ENCODE results near the gene ARHGEF12. TPM values are rescaled to one million over a fixed set of nuclear protein-coding genes. Genes with fewer than 3 reads are reported as not detected.

ARHGEF12 gene
- total RNA-seq, 2 experiments from 2014 or later: 9.6 to 10.2 TPM

DNA sequence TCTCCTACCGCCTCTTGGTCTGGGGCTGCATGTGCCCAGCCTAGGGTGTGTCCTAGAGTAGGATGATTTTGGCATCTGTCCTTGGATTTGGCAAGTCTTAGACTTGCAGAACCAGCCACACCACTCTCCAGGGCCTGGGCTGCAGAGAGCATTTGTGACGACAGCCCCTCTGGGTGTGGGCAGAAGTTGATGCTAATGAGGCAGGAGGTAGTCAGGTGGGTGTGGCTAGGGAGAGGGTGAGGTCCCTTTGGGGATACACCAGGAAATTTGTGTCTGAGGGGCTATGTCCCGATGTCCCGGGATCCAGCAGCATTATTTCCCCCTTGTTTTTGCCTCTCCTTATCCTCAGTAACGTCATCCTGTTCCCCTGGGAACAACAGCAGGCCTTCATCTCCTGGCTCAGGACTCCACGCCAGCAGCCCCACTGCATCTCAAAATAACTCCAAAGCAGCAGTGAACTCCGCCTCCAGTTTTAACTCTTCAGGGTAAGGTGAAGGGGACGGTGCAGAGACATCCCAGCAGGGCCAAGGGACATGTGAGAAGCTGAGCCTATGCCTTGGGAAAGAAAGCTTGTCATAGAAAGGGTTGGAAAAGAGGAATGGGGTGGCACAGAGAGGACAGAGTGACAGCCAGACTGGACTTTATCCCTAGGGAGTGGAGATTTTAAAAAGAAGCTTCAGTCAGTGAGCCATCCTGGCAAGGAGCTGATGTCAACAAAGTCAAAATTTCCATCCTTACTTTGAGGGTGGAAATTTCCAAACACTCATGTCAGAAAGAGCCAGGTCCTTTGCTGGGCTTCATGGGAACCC lies 19.1 kb upstream of the ARHGEF12 start:
- Mint-ChIP-seq H3K36me3 (ENCODE audit: low read depth) (no peaks in the 10 kb centered on the region), H3K4me1 (ENCODE audit: low read depth) (no peaks in the 10 kb centered on the region), H3K9me3 (no peaks in the 10 kb centered on the region), H3K27me3 (peaks cover 25% of the 10 kb centered on the region), H3K4me3 (no peak overlapping the region), H3K27ac (no peak overlapping the region)
- TF ChIP-seq, protein P1, sequence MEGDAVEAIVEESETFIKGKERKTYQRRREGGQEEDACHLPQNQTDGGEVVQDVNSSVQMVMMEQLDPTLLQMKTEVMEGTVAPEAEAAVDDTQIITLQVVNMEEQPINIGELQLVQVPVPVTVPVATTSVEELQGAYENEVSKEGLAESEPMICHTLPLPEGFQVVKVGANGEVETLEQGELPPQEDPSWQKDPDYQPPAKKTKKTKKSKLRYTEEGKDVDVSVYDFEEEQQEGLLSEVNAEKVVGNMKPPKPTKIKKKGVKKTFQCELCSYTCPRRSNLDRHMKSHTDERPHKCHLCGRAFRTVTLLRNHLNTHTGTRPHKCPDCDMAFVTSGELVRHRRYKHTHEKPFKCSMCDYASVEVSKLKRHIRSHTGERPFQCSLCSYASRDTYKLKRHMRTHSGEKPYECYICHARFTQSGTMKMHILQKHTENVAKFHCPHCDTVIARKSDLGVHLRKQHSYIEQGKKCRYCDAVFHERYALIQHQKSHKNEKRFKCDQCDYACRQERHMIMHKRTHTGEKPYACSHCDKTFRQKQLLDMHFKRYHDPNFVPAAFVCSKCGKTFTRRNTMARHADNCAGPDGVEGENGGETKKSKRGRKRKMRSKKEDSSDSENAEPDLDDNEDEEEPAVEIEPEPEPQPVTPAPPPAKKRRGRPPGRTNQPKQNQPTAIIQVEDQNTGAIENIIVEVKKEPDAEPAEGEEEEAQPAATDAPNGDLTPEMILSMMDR (IDR thresholded peaks at IDR 0.05): no peak
- no peak for DNase-seq
- POLR2A ChIA-PET: no interaction called here
- intact Hi-C loops (cut with micrococcal nuclease): no loop called here
- CTCF ChIA-PET: interaction anchor here (1.2 to 2.8 kb wide), 3 partner anchors 14 to 83 kb away, joined by 4 to 13 read pairs (median 6); no protein-coding TSS in a partner anchor
- no peak for ATAC-seq

DNA sequence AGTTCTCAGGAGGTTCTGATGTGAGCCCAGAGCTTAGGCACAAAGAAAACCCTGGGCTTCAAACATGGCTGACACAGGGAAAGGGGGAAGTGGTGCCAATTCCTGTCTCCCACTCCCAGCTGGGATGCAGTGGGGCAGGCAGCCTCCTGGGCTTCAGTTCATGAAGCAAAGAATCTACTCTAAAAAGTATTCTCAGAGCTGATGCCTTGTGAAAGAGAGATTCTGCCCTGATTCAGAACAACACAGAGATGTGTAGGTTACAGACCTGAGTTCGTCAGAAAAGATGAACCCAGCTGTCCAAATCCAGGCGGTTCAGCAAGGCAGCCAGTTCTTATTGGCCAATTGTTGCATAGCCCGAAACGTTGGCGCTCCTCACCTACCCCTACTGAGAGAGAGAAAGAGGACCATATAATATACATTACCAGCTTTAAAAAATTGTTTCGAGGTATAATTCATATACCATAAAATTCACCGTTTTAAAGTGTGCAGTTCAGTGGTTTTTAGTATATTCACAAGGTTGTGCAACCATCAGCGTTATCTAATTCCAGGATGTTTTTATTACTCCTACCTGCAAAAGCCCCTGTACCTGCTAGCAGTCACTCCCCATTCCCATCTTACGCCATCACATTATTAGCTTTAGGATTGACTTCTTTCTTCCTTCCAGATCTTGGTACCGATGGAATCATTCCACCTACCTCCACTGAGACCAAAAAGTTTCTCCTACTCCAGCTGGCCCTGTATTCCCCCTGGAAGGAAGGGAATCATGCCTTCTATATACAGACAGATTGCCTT lies 18.3 kb upstream of the ARHGEF12 start:
- no peak overlapping the region for H3K4me3 Mint-ChIP-seq
- ATAC-seq (no peak), DNase-seq (no peak)
- H3K36me3 Mint-ChIP-seq (ENCODE audit: low read depth): no peaks in the 10 kb centered on the region
- TF ChIP-seq, protein P1 (IDR thresholded peaks at IDR 0.05): no peak
- H3K9me3 Mint-ChIP-seq: no peaks in the 10 kb centered on the region
- H3K4me1 Mint-ChIP-seq (ENCODE audit: low read depth): no peaks in the 10 kb centered on the region
- intact Hi-C loops (cut with micrococcal nuclease): no loop called here
- peaks cover 26% of the 10 kb centered on the region for H3K27me3 Mint-ChIP-seq
- POLR2A ChIA-PET: no interaction called here
- CTCF ChIA-PET: interaction anchor here (0.9 to 2.8 kb wide), 3 partner anchors 15 to 17 kb away, joined by 3 to 13 read pairs (median 6); no protein-coding TSS in a partner anchor
- H3K27ac Mint-ChIP-seq: no peak overlapping the region

DNA sequence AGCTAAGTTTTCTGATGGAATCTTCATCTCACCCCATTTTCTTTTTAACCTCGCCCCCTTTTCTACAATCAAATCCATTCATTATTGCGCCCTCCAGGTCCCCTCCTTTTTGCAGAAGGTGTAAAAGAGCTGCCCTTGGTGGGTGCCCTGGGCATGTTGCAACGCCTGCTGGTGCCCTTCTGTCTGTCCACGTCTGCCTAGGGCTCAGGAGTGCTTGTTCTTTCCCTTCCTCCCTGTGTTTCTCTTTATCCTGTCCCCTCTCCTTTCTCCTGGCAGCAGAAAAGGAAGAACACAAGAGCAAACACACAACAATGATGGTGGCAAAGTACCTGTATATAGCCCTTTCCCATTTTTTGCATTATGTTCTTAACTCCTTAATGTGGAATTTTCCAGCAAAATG lies 17.3 kb upstream of the ARHGEF12 start:
- no peak for ATAC-seq
- peaks cover 34% of the 10 kb centered on the region for H3K27me3 Mint-ChIP-seq
- H3K4me1 Mint-ChIP-seq (ENCODE audit: low read depth): no peaks in the 10 kb centered on the region
- CTCF ChIA-PET: interaction anchor here (0.9 to 2.8 kb wide), 2 partner anchors 14 to 16 kb away, joined by 3 to 13 read pairs; no protein-coding TSS in a partner anchor
- H3K4me3 Mint-ChIP-seq: no peak overlapping the region
- TF ChIP-seq, protein P1 (IDR thresholded peaks at IDR 0.05): no peak
- H3K9me3 Mint-ChIP-seq: no peaks in the 10 kb centered on the region
- intact Hi-C loops (cut with micrococcal nuclease): no loop called here
- no peak overlapping the region for H3K27ac Mint-ChIP-seq
- H3K36me3 Mint-ChIP-seq (ENCODE audit: low read depth): no peaks in the 10 kb centered on the region
- POLR2A ChIA-PET: no interaction called here
- no peak for DNase-seq

DNA sequence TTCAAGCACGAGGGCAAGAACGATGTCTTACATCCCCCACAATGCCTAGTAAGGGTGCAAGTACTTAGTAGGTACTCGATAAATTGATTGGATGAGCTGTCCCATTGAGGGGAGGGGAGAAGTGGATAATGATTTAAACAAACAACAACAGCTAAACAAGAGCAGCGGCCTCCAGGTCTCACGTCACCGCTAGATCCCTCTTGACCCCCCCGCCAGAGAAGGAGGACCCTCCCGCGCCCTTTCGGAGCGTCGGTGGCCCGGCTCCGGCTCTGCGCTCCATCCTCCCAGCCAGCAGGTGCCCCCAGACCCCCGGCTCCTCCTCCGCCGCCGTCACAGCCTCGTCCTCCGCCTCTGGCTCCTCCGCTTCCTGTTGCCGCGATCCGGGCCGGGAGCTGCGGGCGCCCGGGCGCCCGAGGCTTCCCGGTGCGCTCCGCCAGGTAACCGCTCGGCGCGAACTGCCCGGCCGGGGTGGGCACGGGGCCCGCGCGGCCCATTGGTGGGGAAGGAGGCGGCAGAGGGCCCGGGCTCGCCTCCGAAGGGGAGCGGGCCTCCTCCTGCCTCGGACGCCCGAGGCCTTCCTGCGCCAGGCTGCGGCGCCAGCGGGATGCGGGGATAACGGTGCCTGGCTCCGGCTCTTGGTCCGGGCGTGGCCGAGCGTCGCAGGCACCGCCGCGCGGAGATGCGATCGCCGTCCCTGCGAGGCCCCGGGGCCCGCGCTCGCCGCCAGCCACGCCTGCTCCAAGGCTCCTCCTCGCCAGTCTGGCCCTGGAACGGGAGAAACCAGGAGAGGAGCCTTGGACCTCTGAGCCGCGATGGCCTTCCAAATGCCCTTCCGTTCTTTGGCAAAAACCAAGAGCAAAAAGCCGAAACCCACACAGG lies 11.0 kb upstream of the ARHGEF12 start, which contains the start of gene TLCD5:
Gene TLCD5, plus strand, starts transcription at position 368 of the 879 bp plus-strand sequence. CDS start 2,143 bp downstream, outside the sequence.
- DNase-seq (peak; percentile 53), ATAC-seq (peak; percentile 80)
- H3K27me3 Mint-ChIP-seq: peaks cover 57% of the 10 kb centered on the region
- TF ChIP-seq, protein P1 (IDR thresholded peaks at IDR 0.05): no peak
- ChIA-PET POLR2A (no interaction called here), CTCF (interaction anchor here (2.9 kb wide), 1 partner anchor 10 kb away, joined by 19 read pairs; the partner anchor contains the start of gene ARHGEF12)
- peak within 1 kb of the TSS; percentile 65 for H3K4me3 Mint-ChIP-seq
- H3K4me1 Mint-ChIP-seq (ENCODE audit: low read depth): peaks cover 20% of the 10 kb centered on the region
- H3K27ac Mint-ChIP-seq: no peak within 1 kb of the TSS
- no peaks in the 10 kb centered on the region for H3K9me3 Mint-ChIP-seq
- intact Hi-C loops (cut with micrococcal nuclease): no loop called here
- H3K36me3 Mint-ChIP-seq (ENCODE audit: low read depth): no peaks in the 10 kb centered on the region
